ENCODE measurements around the gene EPHA8. TPM values are rescaled to one million over a fixed set of nuclear protein-coding genes. Genes with fewer than 3 reads are reported as not detected.
A peak's percentile ranks its signal among the peaks of the same experiment; 100 is the strongest.

The EPHA8 gene
- total RNA-seq, 1 experiment from 2014 or later: 3.8 TPM

DNA sequence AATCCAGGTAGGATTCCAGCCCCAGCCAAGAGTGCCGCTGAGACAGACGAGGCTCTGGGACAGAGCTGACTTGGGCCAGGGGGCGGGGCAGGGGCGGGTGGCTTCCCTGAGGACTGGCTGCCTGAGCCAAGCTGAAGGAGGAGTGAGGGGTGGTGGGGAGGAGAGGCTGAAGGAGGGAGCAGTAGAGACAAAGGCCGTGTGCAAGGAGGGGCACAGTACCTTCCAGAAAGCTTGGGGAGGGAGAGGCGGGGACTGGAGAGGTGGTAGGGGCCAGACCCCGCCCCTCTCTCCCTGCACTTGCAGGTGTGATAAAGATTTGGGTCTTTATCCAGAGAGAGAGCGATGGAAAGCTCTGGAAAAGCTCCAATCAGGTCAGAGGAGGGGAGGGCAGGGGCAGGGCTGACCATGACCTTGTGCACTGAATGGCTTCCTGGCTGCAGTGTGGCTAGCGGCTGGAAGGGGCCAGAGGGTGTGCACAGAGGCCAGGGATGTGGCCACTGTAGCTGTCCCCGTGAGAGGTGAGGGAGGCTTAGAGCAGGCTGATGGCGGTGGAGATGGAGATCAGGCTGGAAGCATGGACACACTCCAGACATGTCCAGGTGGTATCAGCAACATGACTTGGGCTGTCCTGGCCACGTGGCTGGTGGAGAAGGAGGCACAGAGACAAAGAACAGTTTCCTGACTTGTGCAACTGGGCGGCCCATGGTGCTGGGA is 6.7 kb upstream of the EPHA8 start:
- DNase-seq (ENCODE audit: low spot score) (peak; percentile 78), ATAC-seq (peak; percentile 85)
- H3K27ac Mint-ChIP-seq: no peak overlapping the region; the same call in 1 of the 2 replicates
- ChIA-PET POLR2A (interaction anchor here (0.6 to 1.4 kb wide), 3 partner anchors 17 to 1631 kb away, joined by 3 to 4 read pairs (median 3); partner anchors contain the start of gene IFNLR1), CTCF (interaction anchor here (0.8 to 3.0 kb wide), 11 partner anchors 11 to 373 kb away, joined by 3 to 13 read pairs (median 3); no protein-coding TSS in a partner anchor)
- no peaks in the 10 kb centered on the region for H3K9me3 Mint-ChIP-seq
- H3K4me3 Mint-ChIP-seq: no peak overlapping the region
- H3K36me3 Mint-ChIP-seq: no peaks in the 10 kb centered on the region
- peaks cover 23% of the 10 kb centered on the region for H3K27me3 Mint-ChIP-seq (ENCODE audit: low read depth)
- peaks cover 40% of the 10 kb centered on the region for H3K4me1 Mint-ChIP-seq
- no peak for TF ChIP-seq SOX15 (CRISPR knock-in tag; IDR thresholded peaks at IDR 0.05)
- no peak for TF ChIP-seq ZBTB21 (CRISPR knock-in tag; IDR thresholded peaks at IDR 0.05; ENCODE audit: borderline replicate concordance)
- TF ChIP-seq JUN (CRISPR knock-in tag; IDR thresholded peaks at IDR 0.05): no peak
- no peak for TF ChIP-seq RELA (CRISPR knock-in tag; IDR thresholded peaks at IDR 0.05; ENCODE audit: borderline replicate concordance)
- TF ChIP-seq PRDM15 (CRISPR knock-in tag; IDR thresholded peaks at IDR 0.05): no peak
- no peak for TF ChIP-seq GABPB1 (CRISPR knock-in tag; IDR thresholded peaks at IDR 0.05)
- TF ChIP-seq, protein P1, sequence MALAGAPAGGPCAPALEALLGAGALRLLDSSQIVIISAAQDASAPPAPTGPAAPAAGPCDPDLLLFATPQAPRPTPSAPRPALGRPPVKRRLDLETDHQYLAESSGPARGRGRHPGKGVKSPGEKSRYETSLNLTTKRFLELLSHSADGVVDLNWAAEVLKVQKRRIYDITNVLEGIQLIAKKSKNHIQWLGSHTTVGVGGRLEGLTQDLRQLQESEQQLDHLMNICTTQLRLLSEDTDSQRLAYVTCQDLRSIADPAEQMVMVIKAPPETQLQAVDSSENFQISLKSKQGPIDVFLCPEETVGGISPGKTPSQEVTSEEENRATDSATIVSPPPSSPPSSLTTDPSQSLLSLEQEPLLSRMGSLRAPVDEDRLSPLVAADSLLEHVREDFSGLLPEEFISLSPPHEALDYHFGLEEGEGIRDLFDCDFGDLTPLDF (CRISPR knock-in tag; IDR thresholded peaks at IDR 0.05): no peak
- no peak for TF ChIP-seq ATF1 (CRISPR knock-in tag; IDR thresholded peaks at IDR 0.05)
- 0 out of 2 replicates have a peak, but pooled peaks have one; percentile 80 for TF ChIP-seq ZNF138 (CRISPR knock-in tag; conservative IDR thresholded peaks at IDR 0.05)
- no peak for TF ChIP-seq FOXJ3 (CRISPR knock-in tag; IDR thresholded peaks at IDR 0.05; ENCODE audit: borderline replicate concordance)
- TF ChIP-seq, protein P2, sequence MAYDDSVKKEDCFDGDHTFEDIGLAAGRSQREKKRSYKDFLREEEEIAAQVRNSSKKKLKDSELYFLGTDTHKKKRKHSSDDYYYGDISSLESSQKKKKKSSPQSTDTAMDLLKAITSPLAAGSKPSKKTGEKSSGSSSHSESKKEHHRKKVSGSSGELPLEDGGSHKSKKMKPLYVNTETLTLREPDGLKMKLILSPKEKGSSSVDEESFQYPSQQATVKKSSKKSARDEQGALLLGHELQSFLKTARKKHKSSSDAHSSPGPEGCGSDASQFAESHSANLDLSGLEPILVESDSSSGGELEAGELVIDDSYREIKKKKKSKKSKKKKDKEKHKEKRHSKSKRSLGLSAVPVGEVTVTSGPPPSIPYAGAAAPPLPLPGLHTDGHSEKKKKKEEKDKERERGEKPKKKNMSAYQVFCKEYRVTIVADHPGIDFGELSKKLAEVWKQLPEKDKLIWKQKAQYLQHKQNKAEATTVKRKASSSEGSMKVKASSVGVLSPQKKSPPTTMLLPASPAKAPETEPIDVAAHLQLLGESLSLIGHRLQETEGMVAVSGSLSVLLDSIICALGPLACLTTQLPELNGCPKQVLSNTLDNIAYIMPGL (CRISPR knock-in tag; IDR thresholded peaks at IDR 0.05): no peak
- TF ChIP-seq SMAD4 (CRISPR knock-in tag; IDR thresholded peaks at IDR 0.05): no peak
- peak; percentile 42; the same call in 1 of the 2 replicates for TF ChIP-seq USF2 (CRISPR knock-in tag; IDR thresholded peaks at IDR 0.05)
- no peak for TF ChIP-seq NFYB (CRISPR knock-in tag; conservative IDR thresholded peaks at IDR 0.05; ENCODE audit: low read depth)
- no peak for TF ChIP-seq TEAD1 (CRISPR knock-in tag; IDR thresholded peaks at IDR 0.05)
- no peak for TF ChIP-seq NR3C1 (CRISPR knock-in tag; conservative IDR thresholded peaks at IDR 0.05; ENCODE audit: low read depth)
- no peak for TF ChIP-seq SMAD3 (CRISPR knock-in tag; IDR thresholded peaks at IDR 0.05; ENCODE audit: borderline replicate concordance)
- peak; percentile 40; the same call in 1 of the 2 replicates for TF ChIP-seq USF1 (CRISPR knock-in tag; IDR thresholded peaks at IDR 0.05)
- no peak for TF ChIP-seq NR2C2 (CRISPR knock-in tag; IDR thresholded peaks at IDR 0.05)
- TF ChIP-seq FOXK1 (CRISPR knock-in tag; IDR thresholded peaks at IDR 0.05): 0 out of 2 replicates have a peak, but pooled peaks have one; percentile 25
- TF ChIP-seq ZNF121 (CRISPR knock-in tag; IDR thresholded peaks at IDR 0.05): no peak
- no peak for TF ChIP-seq ETV6 (CRISPR knock-in tag; IDR thresholded peaks at IDR 0.05)
- TF ChIP-seq ZNF219 (CRISPR knock-in tag; IDR thresholded peaks at IDR 0.05; ENCODE audit: borderline replicate concordance): no peak
- no peak for TF ChIP-seq GRHL2 (CRISPR knock-in tag; IDR thresholded peaks at IDR 0.05; ENCODE audit: insufficient replicate concordance, severe bottlenecking)
- peak; percentile 76; the same call in 1 of the 2 replicates for TF ChIP-seq ZNF317 (CRISPR knock-in tag; IDR thresholded peaks at IDR 0.05; ENCODE audit: borderline replicate concordance, low read depth)
- TF ChIP-seq, protein P3, sequence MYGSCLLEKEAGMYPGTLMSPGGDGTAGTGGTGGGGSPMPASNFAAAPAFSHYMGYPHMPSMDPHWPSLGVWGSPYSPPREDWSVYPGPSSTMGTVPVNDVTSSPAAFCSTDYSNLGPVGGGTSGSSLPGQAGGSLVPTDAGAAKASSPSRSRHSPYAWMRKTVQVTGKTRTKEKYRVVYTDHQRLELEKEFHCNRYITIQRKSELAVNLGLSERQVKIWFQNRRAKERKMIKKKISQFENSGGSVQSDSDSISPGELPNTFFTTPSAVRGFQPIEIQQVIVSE (CRISPR knock-in tag; IDR thresholded peaks at IDR 0.05; ENCODE audit: borderline replicate concordance): no peak
- TF ChIP-seq ZMAT4 (CRISPR knock-in tag; IDR thresholded peaks at IDR 0.05): no peak
- TF ChIP-seq TP53 (CRISPR knock-in tag; IDR thresholded peaks at IDR 0.05): no peak
- TF ChIP-seq, protein P4, sequence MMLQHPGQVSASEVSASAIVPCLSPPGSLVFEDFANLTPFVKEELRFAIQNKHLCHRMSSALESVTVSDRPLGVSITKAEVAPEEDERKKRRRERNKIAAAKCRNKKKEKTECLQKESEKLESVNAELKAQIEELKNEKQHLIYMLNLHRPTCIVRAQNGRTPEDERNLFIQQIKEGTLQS (CRISPR knock-in tag; conservative IDR thresholded peaks at IDR 0.05): no peak
